ENCODE results near the gene ZC3H8.
"Not testable (repeated sequence)": the region's sequence is repeated elsewhere in the genome, so short reads cannot be mapped to it uniquely, and the experiment has no call there.

Gene ZC3H8

DNA sequence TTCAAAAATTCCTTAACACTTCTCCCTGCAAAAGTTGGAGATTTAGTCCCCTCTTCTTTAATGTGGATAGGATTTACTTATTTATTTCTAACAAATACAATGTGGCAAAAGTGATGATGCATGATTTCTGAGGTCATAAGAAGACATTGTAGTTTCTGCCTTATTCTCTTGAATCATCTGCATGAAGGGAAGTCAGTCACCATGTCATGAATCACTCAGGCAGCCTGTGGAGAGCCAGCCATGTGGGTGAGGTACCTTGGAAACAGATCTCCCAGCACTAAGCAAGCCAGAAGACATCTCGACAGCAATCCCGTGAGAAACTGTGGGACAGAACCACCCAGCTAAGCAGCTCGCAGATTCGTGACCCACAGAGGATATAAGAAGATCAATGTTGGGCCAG is 2.7 kb upstream of the ZC3H8 start:
- DNase-seq = no peak

DNA sequence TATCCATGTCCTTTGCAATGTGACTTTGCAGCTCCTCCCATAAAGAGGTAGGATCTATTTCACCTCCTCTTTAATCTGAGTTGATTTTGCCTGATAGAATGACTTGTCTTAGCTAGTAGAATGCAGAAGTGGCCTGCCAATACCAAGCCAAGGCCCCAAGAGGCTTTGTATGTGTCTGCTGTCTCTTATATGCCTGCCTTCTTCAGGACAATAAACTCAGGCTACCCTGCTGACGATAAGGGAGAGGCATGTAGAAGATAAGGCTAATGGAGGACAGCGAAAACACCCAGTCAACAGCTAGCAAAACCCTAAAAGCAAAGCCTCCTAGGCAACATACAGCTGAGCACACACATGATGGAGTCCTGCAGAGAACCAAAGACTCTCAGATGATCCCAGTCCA is 1.8 kb upstream of the ZC3H8 start:
- no peak for DNase-seq

DNA sequence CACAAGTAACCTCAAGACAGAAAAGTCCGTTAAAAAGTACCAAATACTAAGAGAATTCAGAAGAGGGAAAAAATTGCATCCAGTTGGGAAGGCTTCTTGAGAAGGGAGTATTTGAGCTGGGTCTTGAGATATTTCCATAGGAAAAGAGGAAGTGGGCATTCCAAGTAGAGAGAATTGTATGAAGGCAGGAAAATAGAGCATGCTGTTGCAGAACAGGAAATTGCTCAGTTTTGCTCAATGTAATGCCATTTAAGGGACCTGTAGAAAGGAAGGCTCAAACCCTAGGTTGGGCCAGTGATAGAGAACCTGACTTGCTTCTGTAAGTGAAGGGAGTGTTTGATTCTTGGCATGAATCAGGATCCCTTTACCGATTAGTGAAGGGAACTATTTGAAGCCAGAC is 1.0 kb upstream of the ZC3H8 start:
- no peak for DNase-seq

DNA sequence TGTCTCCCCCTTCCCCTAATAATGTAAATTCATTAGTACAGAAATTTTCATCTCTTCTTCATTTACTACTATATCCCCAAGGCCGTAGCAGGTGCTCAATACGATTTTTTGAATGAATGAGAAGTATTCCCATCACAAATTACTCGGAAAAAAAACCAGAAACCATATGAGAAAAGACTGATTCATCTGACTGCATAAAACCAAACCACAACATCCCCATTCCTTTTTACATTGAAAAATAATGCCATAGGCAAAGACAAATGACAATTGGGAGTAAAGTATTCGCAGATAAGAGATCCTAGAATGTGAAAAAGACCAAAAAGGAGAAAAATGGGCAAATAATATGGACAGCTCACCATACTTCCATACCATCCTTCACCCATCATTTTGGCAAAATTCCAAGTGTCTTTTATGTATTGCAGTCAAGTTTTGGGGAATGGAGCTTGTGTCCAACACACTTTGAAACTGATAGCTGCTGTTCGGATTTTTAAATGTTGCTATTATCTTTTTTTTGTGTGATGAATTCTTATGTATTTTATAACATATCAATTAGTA is 1.5 kb downstream of the ZC3H8 start:
- DNase-seq = no peak

DNA sequence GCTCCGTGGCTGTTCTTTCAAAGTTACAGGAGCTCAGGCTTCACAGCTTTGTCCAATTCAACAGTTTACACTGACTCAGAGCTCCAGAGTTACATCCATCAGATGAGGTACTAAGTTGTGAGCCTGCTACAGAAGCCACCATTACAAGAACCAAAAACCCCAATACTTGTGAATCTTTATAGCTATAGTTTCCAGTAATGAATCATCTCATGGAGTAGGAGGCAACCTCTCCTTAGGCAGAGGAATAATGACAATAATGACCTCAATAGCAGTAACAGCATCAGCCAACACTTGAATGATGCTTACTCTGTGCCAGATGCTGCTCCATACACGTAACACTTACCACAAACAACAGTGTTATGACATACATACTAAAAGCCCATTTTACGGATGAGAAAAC is 3.6 kb downstream of the ZC3H8 start:
- DNase-seq = peak; percentile 39

DNA sequence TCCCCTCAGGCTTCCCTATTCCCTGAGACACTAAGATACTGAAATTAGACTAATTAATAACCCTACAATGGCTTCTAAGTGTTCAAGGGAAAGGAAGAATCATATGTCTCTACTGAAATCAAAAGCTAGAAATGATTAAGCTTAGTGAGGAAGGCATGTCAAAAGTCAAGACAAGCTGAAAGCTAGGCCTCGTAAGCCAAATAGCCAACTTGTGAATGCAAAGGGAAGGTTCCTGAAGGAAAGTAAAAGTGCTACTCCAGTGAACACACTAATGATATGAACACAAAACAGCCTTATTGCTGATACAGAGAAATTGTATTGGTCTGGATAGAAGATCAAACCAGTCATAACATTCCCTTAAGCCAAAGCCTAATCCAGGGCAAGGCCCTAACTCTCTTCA is 10.0 kb downstream of the ZC3H8 start:
- DNase-seq = peak; percentile 40

DNA sequence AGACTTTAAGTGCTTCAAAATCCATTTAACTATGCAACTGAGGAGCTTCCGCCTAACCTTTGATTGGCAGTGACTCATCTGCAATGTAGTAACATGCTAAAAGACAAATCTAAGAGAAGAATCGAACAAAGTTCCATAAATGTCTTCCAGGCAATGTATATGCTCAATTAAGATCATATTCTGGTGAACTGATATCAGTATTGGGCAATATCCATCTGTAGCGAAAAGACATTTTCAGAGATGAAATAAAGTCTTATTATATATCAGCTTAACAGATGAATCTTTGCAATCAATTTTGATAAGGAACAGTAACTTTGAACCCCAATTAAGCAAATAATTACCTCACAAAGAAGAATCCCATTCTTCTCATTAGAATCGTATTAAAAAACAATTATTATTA is 11.6 kb downstream of the ZC3H8 start:
- DNase-seq = no peak

DNA sequence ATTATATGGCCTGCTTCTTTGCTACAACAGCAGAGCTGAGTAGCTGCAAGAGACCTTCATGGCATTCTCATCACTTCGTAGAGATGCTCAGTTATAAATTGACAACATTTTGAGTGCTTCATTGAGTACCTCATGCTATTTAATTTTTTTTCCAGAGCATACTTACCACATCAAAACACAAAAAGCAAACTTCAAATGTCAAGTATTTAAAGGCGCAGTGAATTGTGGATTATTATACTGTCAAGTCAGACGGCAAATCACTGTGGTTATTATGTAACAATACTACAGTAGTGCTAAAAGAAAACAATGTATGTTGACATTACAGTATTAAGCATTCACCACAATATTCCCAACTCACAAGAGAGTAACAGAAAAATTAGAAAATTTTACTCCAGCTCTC is 12.5 kb downstream of the ZC3H8 start:
- DNase-seq = no peak

DNA sequence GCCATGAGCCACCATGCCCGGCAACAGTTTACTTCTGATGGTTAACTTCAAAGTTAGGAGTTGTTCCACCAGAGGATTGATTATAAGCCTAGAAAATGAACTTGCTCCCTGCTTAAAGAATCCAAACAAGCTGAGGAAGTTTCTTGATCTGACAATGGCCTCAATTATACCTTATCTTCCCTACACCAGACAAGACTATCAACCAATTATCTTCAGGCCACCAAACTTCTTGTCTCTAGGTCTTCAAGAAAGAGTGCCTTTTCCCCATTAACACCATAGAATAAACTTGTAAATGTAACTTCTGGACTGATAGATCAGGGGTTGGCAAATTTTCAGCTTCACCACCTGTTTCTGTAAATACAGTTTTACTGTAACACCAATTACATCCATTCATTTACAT is 15.0 kb downstream of the ZC3H8 start:
- DNase-seq = no peak

DNA sequence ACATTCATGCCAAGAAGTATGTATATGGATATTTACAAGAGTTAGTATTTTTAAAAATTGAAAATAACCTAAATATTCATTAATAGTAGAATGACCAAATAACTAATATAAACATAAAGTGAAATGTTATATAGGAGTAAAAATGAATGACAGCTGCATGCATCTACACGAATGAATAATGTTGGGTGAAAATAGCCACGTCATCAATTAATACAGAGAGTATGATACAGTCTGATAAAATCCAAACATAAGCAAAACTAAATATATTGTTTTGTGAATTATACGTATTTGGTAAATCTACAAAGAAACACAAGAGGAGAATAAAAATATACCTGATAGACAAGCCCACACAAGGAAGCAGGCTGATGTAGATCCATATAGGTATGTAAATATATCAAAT is 24.5 kb downstream of the ZC3H8 start:
- no peak for DNase-seq

DNA sequence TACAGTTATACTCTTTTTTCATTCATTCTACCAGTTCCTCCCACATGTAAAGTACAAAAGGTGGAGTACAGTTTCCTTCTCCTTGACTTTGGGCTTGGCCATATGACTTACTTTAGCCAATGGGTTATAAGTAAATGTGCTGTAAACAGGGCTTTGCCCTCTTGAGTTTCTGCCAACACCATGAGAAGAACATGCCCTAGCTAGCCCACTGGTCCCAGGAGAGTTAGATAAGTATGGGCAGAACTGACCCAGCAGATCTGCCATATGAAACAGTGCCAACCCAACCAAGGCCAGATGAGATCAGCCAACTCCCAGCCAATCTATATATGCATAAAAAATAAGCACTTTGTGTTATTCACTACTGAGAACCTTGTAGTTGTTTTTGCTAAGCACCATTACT is 25.5 kb downstream of the ZC3H8 start:
- no peak for DNase-seq

DNA sequence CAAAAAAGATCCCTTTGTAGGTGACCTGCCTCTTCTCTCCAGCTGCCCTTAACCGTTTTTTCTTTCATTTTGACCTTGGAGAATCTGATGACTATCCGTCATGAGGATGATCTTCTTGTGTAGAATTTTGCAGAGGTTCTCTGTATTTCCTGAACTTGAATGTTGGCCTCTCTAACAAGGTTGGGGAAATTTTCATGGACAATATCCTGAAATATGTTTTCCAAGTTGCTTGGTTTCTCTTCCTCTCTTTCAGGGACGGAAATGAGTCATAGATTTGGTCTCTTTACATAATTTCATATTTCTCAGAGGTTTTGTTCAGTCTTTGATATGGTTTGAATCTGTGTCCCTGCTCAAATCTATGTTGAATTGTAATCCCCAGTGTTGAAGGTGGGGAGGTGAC is 34.0 kb downstream of the ZC3H8 start:
- no peak for DNase-seq

DNA sequence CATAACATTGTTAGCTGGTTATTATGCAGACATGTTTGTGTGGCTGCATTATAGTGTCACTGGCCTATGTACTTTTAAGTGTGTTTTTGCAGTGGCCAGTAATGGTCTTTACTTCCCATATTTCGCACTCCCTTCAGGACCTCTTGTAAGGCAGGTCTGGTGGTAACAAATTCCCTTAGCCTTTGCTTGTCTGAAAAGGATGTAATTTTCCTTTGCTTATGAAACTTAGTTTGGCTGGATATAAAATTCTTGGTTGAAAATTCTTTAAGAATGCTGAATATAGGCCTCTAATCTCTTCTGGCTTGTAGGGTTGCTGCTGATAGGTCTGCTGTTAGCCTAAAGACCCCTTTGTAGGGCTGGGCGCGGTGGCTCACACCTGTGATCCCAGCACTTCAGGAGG is 34.7 kb downstream of the ZC3H8 start:
- no peak for DNase-seq

DNA sequence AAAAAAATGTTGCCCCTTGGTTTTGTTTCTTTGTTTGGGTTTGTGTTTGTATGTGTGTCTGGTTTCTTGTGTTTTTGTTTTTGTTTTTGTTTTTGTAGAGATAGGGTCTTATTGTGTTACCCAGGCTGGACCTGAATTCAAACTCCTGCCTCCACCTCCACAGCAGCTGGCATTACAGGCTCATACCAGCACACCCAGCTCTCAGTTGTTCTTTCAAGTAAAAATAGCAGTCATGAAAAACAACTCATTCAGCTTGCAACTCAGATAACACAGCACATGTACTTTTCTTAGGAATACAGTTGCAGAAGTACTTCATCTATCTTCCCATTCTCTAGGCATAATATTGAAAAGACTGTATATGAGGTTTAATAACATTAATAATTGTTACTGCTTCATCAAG is 37.0 kb downstream of the ZC3H8 start:
- no peak for DNase-seq

DNA sequence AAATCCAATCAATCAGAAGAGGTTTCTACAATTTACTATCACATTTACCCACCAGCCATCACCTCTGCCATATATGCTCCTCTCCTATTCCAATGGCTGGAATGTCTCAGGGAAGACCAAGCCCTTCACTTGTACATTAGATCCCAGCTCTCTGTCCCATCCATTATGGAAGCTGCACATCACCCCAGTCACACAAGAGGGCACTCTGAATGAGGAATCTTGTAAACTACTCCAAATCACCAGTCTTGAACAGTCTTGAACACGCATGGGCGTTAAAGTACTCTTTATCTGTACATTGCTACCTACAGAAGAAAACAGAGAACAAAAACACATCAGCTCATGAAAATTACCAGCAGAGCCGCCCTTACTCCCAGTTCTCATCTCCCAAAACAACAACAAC is 38.7 kb downstream of the ZC3H8 start:
- DNase-seq = no peak

DNA sequence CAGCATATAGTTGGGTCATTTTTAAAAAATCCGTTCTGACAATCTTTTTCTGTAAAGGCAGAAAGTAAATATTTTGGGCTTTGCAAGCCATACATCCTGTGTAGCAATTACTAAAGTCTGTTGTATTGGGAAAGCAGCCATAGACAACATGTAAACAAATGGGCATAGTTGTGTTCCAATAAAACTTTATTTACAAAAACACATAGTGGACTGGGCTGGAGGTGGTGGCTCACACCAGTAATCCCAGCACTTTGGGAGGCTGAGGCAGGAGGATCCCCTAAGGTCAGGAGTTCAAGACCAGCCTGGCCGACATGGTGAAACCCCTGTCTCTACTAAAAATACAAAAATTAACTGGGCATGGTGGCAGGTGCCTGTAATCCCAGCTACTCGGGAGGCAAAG is 46.9 kb downstream of the ZC3H8 start:
- not testable (repeated sequence) for DNase-seq

DNA sequence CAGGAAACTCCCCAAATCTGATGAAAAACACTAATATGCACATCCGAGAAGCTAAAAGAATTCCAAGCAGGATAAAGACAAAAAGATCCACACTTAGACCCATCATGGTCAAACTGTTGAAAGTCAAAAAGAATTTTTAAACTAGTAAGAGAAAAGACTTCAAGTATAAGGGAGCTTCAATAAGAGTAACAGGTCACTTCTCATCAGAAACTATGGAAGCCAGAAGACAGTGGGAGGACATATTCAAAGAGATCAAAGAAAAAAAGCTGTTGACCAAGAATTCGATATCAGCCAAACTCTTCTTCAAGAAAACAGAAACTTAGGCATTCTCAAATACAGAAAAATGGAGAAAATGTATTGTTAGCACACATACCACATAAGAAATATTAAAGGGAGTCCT is 50.4 kb downstream of the ZC3H8 start:
- DNase-seq = no peak

DNA sequence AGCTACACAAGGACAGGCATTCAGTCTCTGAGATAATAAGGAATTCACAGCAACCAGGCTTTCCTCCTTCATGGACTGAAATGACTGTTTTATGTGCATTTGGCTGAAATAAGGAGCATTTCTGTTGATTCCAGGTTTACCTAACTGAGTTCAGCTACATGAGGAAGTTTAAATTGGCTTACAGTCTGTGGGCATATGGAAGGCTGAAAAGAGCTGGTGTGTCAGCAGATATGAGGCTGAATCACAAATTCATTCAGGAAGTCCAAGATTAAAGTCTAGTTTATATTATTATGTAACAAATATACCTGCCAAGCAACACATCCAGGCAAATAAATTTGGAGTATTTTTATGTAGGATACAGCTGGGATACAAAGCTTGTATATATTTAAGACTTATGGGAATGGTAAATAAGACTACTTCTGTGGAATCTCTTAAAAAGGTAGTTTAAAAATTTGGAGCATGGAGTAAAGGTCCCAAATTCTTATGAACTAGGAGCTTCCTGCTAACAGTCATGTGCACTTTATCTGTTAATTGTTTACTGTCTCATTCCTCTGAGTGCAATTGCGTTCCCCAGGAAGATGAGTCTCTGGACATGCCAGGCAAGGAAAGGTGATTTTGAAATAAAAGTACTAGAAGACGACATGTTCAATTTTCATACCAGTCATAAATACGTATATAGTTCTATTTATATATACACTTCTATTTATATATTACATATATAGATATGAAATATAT is 53.0 kb downstream of the ZC3H8 start:
- no peak for DNase-seq

DNA sequence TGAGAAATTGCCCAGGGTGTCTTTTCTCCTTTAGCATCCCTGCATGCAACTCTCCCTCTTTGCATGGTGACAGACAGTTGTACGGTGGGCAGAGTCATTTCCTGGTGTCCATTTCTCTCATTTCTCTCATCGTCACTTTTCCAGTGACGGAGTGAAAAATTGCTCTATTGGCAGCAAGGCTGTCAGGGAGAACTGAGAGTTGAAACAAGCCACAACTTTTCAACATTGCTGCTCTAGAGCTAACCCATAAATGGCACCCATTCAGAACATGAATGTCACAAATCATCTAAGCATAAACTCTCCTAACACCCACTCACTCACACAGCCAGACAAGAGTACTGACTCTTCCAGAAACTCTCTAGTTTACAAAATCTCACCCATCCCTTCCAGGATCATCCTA is 55.7 kb downstream of the ZC3H8 start:
- no peak for DNase-seq

DNA sequence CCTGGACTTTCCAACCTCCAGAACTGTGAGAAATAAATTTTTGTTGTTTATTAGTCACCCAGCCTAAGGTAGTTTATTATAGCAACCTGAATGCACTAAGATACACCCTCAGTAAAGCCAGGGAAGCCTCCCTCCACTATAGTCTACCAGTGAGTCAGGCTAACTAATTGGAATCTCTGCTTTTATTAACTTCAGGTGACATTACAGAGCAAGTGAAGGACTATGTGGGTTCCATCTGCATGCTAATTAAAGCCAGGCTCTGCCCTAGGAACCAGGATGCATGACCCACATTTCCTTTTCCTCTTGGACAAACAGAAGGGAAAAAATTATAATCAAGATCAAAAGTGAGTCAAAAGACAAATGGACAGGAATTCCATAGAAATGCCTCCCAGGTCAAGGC is 56.1 kb downstream of the ZC3H8 start:
- DNase-seq = no peak

DNA sequence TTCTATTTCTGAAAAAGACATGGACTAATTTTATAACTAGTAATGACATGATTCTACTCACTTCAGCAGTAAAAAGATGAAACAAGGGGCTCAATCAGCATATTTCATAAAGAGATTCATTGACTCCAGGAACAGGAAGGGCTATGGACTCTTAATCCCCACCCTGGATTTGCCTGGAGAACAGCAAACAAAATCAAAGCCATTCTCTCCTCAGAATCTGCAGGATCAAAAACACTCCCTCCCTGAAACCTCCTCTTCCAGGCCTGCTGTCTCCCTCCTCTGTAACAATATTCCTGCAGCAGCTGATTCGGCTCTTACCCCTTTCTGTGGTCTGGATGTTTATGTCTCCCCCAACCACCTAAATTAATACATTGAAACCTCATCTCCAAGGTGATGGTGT is 57.0 kb downstream of the ZC3H8 start:
- no peak for DNase-seq

DNA sequence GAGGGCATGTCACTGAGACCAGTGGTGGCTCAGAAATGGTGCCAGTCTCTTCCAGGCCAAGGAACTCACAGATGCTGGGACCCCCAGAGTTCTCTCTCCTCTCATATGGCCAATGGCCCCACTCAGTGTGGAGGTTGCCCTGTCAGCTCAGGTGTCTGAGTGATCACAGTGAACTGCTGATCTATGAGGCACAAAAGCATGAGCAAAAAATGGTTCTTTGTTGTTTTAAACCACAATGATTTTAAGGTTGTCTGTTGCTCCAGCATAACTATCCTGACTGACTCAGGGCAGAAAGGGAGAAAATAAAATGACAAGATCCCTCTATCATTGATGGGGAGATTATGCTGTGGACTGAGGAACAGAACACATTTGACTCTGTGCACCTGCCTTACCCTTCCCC is 58.9 kb downstream of the ZC3H8 start:
- no peak for DNase-seq

DNA sequence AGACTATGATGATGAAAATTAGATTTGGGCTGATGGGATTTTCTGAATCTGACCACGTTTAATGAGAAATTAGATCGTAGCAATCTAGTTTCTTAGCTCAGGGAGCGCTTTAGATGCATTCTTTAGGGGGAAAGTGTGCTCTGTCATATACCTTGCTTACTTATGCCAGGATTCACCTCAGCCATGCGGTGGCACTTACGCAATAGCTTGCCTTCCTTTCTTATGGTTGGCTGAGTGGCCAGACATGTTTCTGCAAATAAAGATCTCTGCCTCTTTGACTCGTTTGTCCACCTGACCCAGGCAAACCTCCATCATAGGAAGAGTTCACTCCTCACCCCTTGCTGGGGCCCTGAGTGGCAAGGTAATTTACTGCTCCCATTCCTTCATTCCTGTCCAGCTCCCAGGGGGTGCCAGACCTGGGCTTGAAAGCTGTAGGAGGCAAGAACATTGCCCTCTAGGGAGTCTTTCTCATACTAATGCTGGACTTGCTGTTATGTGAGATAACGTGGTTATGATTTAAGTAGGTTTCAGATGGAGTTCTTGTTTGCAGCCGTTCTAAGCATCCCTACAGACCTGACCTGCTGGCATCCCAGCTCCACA is 59.6 kb downstream of the ZC3H8 start:
- no peak for DNase-seq

DNA sequence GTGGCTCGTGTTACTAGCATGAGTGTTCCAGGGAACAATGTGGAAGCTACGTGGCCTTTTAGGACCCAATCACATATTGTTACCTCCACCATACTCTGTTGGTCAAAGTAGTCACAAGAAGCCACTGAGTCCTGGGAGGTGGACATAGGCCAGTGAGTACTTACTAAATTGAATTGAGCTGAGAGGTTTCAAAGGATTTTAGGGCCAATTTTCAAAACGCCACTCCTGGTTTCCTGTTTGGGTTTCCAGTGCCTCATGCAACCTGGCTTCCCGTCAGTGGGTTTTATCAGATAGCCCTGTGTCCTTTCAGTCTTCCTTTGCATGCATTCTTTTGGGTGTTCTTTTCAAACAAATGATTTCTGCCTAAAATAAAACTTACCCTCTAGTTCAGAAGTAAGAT is 60.4 kb downstream of the ZC3H8 start:
- no peak for DNase-seq

DNA sequence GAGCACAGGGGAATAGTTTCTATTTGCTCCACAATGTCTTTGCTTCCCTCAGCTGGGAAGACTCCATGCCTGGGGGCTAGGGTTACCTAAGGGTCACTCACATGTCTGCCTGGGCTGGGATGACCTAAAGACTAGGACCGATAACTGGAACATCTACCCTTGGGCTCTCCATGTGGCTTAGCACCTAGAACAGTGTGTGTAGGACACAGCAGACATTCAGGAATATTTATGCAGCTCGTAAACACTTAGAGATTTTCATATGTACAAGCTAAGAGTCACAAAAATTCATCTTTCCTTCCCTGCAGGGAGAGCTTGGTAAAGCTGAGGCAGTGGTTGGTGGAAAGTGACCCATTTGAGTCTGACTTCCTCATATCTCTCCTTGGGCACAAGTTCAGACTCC is 60.8 kb downstream of the ZC3H8 start:
- DNase-seq = no peak

Measured in activated CD4-positive, alpha-beta T cell treated with anti-CD3 and anti-CD28 coated beads, Interleukin-10, Interleukin-2, amounts not matched to agents 100 ng/mL and 50 ng/mL, durations not matched to agents 16 hours and 8 hours (primary cell).